Measurements from ENCODE around the gene TNRC6A.
A peak's percentile ranks its signal among the peaks of the same experiment; 100 is the strongest.
"Not testable (repeated sequence)": the region's sequence is repeated elsewhere in the genome, so short reads cannot be mapped to it uniquely, and the experiment has no call there.

TNRC6A gene

GRCh38 chr16:24819462-24820040, 90.1 kb downstream of the TNRC6A start:
- no peak for DNase-seq

DNA sequence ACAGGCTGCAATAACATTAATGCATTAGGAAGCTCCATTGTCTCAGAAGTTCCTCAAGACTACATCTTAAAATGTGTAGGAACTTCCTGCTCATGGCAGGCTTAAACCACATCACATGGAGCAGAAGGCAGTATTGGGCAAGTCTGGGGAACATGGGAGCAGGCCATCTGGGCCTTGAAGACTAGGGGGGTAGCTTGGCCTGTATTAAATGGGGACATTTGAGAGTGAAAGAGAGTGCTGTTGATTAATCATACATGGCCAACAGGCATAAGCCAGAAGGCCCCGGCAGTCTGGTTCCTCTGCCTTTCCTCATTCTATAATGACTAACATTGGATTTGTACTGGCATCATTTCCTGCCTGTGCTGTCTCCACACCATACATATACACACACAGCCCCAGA, 91.1 kb downstream of the TNRC6A start:
- DNase-seq = no peak

GRCh38 chr16:24821129-24821528, 91.7 kb downstream of the TNRC6A start:
- DNase-seq = no peak

GRCh38 chr16:24822542-24822941, 93.1 kb downstream of the TNRC6A start:
- no peak for DNase-seq

GRCh38 chr16:24822974-24823373, 93.5 kb downstream of the TNRC6A start:
- no peak for DNase-seq

DNA sequence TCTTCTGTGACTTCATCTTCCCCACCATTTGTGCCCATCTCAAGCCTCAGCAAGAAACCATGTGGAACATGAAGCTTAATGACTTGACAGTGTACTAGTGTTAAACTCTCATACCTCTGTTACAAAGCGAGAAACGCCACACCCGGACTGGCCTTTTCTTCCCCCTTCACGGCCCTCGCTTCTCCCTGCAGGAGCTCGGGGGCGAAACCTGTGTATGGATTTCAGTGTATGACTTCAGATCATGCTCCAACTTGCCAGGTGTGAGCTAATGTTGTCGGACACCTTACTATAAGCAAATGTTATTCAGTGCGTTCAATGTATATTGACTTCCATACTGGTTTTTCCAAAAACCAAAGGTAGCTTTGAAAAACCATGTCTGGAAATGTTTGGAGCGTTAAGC, 96.2 kb downstream of the TNRC6A start:
- no peak for DNase-seq

GRCh38 chr16:24826096-24826690, 96.7 kb downstream of the TNRC6A start:
- no peak for DNase-seq

GRCh38 chr16:24826817-24827566, 97.5 kb downstream of the TNRC6A start:
- DNase-seq = no peak

- no peak for DNase-seq
Observed at GRCh38 chr16:24829153-24829552, 99.7 kb downstream of the TNRC6A start.

DNA sequence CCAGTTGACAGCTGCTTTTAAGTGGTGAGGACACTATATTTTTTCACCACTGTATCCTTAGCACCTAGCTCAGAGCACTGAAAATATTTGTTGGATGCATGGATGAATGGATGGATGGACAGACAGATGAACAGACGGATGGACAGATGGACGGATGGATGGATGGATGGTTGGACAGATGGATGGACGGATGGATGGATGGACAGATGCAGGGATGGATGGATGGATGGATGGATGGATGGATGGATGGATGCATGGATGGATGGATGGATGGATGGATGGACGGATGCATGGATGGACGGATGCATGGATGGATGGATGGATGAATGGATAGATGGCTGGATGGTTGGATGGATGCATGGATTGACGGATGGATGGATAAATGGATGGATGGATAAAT, 103.9 kb downstream of the TNRC6A start:
- DNase-seq = no peak

DNA sequence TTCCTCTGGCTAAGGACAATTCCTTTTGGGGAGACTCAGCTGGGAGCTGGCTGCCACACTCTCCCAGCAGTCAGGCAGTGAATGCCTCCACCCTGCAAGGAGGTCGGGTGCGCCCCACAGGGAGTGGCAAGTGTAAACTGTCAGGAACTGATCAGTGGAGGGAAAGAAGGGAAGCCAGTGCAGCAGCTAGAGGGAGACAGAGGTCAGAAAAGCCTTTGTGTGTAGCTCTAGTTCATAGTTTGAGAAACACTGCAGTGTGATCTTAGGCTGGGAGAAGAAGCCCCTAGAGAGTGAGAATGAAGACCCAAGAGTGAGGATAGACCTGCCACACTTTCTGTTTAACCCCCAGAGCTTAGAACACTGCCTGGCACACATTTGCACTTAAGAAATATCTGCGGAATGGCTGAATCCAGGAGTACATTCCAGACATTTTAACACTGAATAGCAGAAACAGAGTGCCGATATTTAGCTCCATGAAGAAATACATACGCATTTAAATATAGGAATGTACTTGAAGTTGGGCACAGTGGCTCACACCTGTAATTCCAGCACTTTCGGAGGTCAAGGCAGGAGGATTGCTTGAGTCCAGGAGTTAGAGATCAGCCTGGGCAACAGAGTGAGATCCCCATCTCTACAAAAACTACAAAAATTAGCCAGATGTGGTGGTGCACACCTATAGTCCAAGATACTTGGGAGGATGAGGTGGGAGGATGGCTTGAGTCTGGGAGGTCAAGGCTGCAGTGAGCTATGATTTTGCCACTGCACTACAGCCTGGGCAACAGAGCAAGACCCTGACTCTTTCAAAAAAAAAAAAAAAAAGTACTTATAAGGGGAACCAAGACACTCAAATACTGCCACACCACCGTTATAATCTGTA, 105.2 kb downstream of the TNRC6A start:
- peak; percentile 42 for DNase-seq

DNA sequence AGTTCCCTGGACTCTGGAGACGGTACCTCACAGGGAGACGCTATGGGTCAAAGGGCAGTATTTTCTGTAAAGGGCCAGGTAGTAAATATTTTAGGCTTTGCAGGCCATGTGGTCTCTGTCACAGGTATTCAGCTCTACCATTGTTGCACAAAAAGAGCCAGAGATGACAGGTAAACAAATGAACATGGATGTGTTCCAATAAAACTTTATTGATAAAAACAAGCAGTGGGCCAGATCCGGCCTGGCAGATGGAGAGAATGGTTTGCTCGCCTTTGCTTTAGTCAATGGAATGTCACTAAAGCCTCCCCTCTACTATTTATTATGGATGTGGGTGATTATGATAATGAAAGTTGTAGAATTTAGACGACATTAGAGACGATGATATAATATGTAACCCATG, 107.4 kb downstream of the TNRC6A start:
- DNase-seq = no peak

DNA sequence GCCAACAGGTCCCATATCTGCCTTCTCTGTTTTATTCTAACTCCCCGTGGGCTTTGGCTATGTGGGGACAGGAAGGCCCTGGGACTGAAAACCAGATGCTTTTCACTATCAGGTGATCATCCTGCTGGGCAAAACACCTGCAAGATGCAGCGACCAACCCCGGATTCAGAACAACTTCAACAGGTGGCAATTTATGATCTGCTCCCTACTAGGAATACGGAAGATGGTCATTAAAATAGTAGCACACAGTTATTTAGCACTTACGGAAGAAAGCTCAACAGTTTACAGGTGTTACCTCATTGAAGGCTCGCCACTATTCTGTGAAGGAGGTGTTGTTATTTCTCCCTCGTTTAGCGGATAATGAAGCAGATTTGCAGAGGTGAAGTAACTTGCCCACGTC, 108.5 kb downstream of the TNRC6A start:
- DNase-seq = no peak

DNA sequence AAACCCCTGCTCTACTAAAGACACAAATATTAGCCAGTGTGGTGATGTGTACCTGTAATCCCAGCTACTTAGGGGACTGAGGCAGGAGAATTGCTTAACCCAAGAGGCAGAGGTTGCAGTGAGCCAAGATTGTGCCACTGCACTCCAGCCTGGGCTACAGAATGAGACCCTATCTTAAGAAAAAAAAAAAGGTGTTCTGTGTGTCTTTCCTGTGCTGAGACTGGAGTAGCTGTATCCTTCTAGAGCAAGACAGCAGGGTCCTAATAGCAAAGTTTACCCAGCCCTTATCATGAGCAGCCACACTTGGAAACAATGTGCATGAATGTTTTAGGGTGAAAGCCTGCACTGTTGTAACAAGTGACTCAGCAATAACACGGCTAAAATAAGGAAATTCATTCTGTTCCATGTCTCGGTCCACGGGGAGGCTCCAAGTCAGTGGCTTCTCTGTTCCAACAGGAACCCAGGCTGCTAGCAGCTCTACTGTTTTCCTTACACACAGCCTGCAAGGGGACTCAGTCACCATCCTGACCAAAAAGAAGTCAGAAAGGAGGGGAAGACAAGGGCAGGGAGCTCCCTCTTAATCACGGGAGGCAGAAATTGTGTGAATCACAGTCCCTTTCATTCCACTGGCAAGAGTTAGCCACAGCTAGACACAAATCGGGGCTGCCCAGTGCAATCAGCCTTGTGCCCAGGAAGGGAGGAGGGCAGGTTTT, 109.3 kb downstream of the TNRC6A start:
- DNase-seq = peak; percentile 57

- no peak for DNase-seq
Observed at GRCh38 chr16:24839347-24839972, 110.0 kb downstream of the TNRC6A start.

- no peak for DNase-seq
Observed at GRCh38 chr16:24841291-24841690, 111.8 kb downstream of the TNRC6A start.

- no peak for DNase-seq
Observed at GRCh38 chr16:24844101-24845030, 114.9 kb downstream of the TNRC6A start.

- not testable (repeated sequence) for DNase-seq
Observed at GRCh38 chr16:24845031-24845365, 115.5 kb downstream of the TNRC6A start.

- DNase-seq = no peak
Observed at GRCh38 chr16:24845726-24846547, 116.5 kb downstream of the TNRC6A start, which contains the start of gene SLC5A11. SLC5A11 (plus strand) TSS chr16:24845963; CDS start chr16:24858644, 12,681 bp downstream.
